GM18505 (cell line): ENCODE results near the gene SMC6.

Experiments
- ATAC-seq: cut with Tn5 transposase; IDR thresholded peaks from one replicate; pipeline ENCODE4 v1.9.1; 2021; ENCODE audit not compliant: unreplicated experiment
- POLR2A ChIP-seq: IDR thresholded peaks from 4 replicates; pipeline ENCODE4 v1.6.1; 2011; ENCODE audit warnings: borderline replicate concordance; ENCODE audit not compliant: insufficient read depth, insufficient read length; ENCODE audit errors: extremely low read depth

The SMC6 gene

DNA sequence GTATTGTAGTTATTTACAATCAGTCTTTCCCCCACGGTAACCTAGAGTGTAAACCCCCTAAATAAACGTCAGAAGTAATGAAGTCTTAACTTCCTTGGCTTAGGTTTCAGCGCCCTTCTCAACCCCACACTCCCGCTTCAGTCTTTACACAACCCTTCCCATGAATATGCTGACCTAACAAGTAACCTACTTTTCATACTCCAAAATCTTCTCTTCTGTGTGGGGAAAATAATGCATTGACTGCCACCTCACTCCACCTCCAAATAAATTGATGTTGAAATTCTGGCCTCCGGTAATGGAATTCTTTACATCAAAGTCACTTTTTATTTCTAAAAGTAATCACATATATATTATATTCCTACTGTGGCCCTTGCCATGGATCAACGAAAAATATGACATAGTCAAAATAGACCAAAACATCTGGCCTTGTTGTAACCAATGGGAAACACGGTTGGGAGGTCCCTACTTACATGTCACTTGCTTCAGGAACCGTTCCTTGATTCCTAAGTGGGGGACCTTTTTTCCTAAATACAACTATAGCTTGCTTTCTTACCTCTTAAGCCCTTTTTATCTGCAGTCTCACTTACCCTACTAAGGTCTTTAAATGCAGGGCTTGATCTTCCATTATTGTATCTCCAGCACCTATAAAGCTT lies 1.3 kb upstream of the SMC6 start:
- ATAC-seq = no peak
- TF ChIP-seq POLR2A = no peak

DNA sequence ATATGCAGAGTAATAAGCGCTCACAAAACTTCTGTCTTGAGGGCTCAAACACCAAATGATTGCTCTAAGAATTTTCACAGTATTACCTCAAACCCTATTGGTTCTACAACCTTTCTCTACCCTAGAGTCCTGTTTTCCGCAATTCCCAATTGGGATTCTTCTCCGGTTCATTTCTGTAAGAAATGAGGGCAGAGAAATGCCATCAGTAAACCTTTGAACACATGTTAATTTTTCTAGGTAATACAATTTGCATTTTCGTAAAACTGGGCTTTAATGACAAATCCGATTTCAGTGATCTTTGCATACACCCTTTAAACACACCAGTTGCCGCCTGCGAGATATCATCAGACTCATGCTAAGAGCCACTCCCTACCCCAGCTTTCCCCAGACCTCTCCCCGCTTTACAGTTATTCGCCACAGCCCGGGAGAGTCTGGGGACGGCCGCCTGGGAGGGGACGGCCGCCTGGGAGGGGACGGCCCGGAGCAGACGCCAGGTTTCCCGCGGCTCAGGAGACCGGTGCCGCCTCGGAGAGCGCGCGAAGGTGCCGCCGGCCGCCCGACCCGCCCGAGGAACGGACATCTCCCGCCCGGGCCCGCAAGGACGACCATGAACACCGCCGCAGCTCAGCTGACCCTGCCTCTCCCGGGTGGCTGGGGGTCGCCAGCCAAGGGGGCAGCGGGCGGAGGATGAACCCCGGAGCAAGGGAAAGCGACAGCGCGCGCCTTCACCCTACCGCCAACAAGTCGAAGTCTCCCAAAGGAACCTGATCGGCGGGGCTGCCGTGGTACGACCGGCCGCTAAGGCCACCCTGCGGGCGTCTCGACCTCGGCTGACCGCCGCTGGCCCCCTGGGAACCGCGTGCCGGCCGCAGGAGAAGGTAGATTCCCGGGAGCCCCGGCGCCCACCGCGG lies 463 bp downstream of the SMC6 start:
- peak; percentile 63 for TF ChIP-seq POLR2A
- ATAC-seq = peak; percentile 33

- no peak for ATAC-seq
- no peak for TF ChIP-seq POLR2A
Observed at GRCh38 chr2:17752246-17752645, 1.4 kb downstream of the SMC6 start.

- ATAC-seq = peak; percentile 10
- no peak for TF ChIP-seq POLR2A
Observed at GRCh38 chr2:17749753-17750438, 3.7 kb downstream of the SMC6 start.

DNA sequence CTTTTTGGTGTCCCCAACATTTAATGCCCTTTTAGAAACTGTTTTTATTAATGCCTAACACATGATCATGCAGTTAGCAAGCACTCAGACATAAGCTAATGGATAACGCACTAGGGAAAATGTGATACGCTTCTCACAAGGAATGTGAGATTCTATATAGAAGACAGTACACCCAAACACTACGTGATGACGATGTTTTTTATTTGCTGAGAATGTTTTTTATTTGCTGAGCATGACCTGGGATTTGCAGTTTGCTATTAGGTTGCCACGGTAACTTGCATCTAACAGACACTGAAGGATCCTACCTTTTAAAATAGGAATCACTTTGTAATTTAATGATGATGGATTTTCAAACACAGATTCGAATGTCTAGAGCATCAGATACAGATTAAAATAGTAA lies 4.9 kb downstream of the SMC6 start:
- ATAC-seq = no peak
- no peak for TF ChIP-seq POLR2A

DNA sequence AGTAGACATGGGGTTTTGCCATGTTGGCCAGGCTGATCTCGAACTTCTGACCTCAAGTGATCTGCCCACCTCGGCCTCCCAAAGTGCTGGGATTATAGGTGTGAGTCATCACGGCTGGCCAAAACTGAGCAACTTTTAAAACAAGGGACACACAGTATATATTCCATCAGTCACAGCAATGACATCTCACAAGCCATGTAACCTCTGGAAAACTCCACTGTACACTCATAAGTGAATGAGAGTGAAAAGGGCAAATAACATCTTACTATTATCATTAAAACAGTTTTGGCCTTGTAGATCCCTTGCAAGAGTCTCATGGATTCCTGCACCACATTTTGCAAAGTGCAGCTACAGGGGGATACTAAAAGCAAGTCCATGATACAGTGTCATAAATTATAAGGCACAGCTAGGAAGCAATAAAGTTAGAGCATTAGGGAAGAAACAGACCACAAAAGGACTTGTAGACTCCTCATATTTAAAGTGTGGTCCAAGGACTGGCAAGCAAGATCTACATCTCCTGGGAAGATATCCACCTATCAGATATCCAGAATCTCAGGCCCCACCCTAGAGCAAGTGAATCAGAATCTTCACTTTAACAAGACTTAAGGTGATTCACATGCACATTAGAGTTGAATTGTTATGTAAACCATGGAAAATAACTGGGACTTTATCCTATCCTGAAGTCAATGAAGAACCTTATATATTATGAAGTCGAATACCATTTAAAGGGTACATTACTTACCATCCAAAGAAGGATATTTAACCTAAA lies 5.7 kb downstream of the SMC6 start:
- no peak for TF ChIP-seq POLR2A
- no peak for ATAC-seq

- no peak for ATAC-seq
- no peak for TF ChIP-seq POLR2A
Observed at GRCh38 chr2:17740203-17740602, 13.4 kb downstream of the SMC6 start.

GRCh38 chr2:17736989-17737388 lies 16.6 kb downstream of the SMC6 start:
- no peak for ATAC-seq
- TF ChIP-seq POLR2A = no peak

DNA sequence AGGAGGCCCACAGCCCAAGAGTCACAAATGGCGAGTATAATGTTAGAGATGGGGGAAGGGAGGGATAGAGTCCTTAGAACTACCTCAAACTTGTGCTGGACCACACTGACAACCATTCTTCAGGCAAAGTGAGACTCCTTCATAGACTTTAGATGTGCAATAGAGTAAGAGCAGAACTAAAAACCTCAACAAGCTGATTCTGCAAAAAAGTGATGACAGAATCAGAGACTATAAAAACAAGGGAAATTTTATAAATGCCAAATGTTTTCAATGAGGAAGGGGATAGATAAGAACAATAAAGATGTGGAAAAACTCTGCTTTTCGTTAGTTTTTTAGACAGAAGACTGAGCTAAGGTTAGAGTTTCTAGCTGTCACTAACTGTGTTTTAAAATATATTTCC lies 17.7 kb downstream of the SMC6 start:
- TF ChIP-seq POLR2A = no peak
- no peak for ATAC-seq

DNA sequence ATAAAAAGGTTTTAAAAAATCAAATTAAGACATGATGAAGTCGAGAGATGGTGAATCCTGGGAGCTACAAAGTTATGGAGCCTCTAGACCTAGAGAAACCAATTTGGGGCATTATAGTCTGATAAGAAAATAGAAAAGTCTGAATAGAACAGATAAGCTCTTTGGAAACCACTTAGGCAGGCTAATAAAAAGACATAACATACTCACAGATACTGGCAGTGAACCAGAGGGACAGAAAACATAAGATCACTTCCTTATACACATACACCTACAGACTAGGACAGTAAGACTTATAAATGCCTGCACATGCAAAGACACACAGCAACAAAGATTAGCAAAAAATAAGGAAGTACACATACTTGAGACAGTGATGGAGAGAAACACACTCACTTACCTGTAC lies 20.0 kb downstream of the SMC6 start:
- no peak for TF ChIP-seq POLR2A
- peak; percentile 38 for ATAC-seq

DNA sequence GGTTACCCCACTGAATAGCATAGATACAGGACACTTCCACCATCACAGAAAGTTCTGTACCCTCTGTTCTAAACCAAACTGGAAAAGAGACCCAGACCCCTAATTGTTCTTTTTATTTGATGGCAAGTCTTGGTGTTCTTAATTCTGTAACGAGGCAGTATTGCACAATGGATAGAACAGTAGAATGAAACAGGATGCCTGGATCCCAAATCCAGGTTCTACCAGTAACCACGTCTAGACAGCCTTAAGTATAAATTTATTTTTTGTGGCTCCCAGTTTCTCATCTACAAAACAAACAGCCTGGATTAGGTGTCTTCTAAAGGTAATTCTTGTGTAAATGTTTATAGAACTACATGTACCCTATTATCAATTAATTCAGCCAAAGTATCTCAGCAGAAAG lies 23.7 kb downstream of the SMC6 start:
- TF ChIP-seq POLR2A = no peak
- no peak for ATAC-seq

DNA sequence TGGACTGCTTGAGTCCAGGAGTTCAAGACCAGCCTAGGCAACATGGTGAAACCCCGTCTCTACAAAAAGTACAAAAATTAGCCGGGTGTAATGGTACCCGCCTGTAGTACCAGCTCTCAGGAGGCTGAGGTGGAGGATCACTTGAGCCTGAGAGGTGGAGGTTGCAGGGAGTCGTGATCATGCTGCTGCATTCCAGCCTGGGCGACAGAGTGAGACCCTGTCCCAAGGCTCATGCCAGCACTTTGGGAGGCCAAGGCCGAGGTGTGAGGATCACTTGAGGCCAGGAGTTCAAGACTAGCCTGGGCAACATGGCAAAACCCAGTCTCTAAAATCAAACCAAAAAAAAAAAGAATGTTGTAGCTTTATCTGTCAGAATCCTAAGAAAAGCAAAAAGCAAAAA lies 25.4 kb downstream of the SMC6 start:
- no peak for TF ChIP-seq POLR2A
- no peak for ATAC-seq

DNA sequence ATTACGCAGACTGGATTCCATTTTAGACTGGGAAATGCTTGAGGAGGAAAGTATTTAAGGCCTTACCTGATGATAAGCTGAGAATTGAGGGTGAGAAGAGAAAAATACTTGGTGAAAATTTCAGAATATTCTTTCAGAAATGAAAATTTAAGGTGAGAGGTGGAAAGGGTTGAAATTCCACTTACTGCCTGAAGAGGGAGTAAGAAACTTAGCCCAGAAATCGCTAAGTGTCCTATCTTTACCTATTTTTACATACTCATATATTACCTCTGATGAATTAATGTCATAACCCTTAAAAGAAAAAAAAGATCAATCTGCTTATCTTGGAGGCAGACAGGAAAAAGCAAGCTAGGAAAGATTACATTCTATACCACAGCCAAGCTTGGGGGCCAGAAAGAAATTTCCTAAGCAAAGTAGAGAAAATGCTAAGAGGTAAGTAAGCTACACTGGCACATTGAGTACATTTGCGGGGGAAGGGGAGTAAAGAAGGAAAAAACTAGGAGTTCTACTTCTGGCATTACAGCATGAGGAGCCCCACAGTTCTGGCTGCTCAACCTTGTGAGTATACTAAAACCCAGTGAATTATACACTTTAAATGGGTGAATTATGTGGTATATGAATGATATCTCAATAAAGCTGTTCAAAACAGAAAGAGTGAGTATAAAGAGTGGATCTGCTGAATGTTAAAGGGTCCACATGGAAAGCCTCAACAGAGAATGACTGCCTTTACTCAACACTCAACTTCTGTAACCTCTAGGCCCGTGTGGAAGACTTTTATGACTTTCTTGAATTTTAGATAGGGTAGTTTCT lies 33.8 kb downstream of the SMC6 start:
- peak; percentile 58 for ATAC-seq
- no peak for TF ChIP-seq POLR2A

- TF ChIP-seq POLR2A = no peak
Observed at GRCh38 chr2:17718689-17719088, 34.9 kb downstream of the SMC6 start.

More at GRCh38 chr2:17718689-17719088, 34.9 kb downstream of the SMC6 start:
- no peak for ATAC-seq
